ENCODE data around the gene HOXB2. TPM values are rescaled to one million over a fixed set of nuclear protein-coding genes. Genes with fewer than 3 reads are reported as not detected.

HOXB2 gene
- total and polyA plus RNA-seq, 7 experiments from 2014 or later: 3.4 to 46.9 (median 23.1) TPM

GRCh38 chr17:48565022-48565554, 20.2 kb upstream of the HOXB2 start:
- POLR2A ChIA-PET: interaction anchor here (2.3 kb wide), 1 partner anchor 10 kb away, joined by 7 read pairs; no protein-coding TSS in a partner anchor
- CTCF ChIA-PET: no interaction called here
- no peak for ATAC-seq
- Mint-ChIP-seq H3K4me1 (peaks cover 0 to 21% (median 11%) of the 10 kb centered on the region in 7 donors), H3K4me3 (peak overlapping the region in 5 of 10 donors; percentile 14 to 52 (median 33)), H3K9me3 (peaks cover 0 to 1% (median 0%) of the 10 kb centered on the region in 11 donors), H3K36me3 (peaks cover 0 to 16% (median 0%) of the 10 kb centered on the region in 5 donors), H3K27ac (no peak overlapping the region), H3K27me3 (peaks cover 9 to 36% (median 17%) of the 10 kb centered on the region in 5 donors)
- no peaks in the 10 kb centered on the region for H3K9me3 ChIP-seq (ENCODE audit: control insufficient read depth in 2 of 3, low read length in 3 of 3)
- no peak for DNase-seq
- H3K36me3 ChIP-seq (ENCODE audit: control insufficient read depth in 2 of 3, insufficient read depth in 3 of 3, low read length in 3 of 3): no peaks in the 10 kb centered on the region
- H3K4me3 ChIP-seq (ENCODE audit: low read length): no peak overlapping the region
- peaks cover 0 to 4% of the 10 kb centered on the region in 2 donors for H3K27me3 ChIP-seq (ENCODE audit: control insufficient read depth in 2 of 2, insufficient read depth in 2 of 2, low read length in 2 of 2)
- intact Hi-C loops (cut with micrococcal nuclease): no loop called here
- no peaks in the 10 kb centered on the region for H3K4me1 ChIP-seq (ENCODE audit: control insufficient read depth in 2 of 2, insufficient read depth in 2 of 2, low read length in 2 of 2)
- H3K27ac ChIP-seq (ENCODE audit: low read depth, low read length): no peak overlapping the region

DNA sequence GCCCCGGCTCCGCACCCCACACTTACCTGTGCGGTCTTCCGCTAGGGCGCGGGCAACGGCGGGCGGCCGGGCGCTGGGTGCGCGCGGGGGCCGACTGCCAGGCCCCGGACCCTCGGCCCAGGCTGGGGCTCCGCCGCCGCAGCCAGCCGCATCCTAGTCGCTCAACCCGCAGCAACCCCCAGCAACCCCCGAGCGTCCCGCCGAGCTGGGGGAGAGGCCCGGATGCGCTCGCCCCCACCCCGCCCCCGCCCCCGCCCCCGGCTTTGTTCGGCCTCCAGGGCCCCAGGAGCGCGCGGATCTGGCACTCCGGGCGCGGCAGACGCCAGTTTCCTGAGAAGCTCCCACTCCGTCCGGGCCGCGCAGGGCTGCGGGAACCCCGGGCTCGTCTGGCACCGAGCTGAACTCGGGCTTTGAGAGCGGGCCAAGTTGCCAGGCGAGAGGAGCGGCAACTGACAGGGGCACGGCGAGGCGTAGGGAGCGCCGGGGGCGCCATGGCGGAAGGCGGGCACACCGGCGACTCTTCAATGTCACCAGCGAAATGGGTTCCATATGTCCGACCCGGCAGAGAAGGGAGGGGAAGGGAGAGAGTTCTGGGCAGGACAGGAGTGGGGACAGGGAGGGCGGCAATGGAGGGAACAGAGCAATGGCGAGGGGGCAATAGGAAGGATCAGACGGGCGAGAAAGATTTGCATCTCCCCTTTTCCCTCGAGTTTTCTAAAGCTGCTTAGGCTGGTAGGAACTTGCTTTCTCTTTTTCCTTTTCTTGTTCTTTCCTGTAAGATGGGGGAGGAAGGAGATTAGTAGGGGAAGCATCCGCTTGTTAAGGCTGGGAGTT, 19.5 kb upstream of the HOXB2 start:
- Histone ChIP-seq H3K4me1 (ENCODE audit: control insufficient read depth in 2 of 2, insufficient read depth in 2 of 2, low read length in 2 of 2) (no peaks in the 10 kb centered on the region), H3K27me3 (ENCODE audit: control insufficient read depth in 2 of 2, insufficient read depth in 2 of 2, low read length in 2 of 2) (peaks cover 0 to 4% of the 10 kb centered on the region in 2 donors), H3K9me3 (ENCODE audit: control insufficient read depth in 2 of 3, low read length in 3 of 3) (no peaks in the 10 kb centered on the region), H3K4me3 (ENCODE audit: low read length) (no peak overlapping the region), H3K27ac (ENCODE audit: low read depth, low read length) (no peak overlapping the region), H3K36me3 (ENCODE audit: control insufficient read depth in 2 of 3, insufficient read depth in 3 of 3, low read length in 3 of 3) (no peaks in the 10 kb centered on the region)
- CTCF ChIA-PET: no interaction called here
- H3K4me3 Mint-ChIP-seq: peak overlapping the region in 6 of 10 donors; percentile 14 to 54 (median 42)
- POLR2A ChIA-PET: no interaction called here
- intact Hi-C loops (cut with micrococcal nuclease): no loop called here
- no peak overlapping the region for H3K27ac Mint-ChIP-seq
- peaks cover 9 to 34% (median 12%) of the 10 kb centered on the region in 5 donors for H3K27me3 Mint-ChIP-seq
- ATAC-seq: peak; percentile 14
- H3K4me1 Mint-ChIP-seq: peaks cover 0 to 21% (median 11%) of the 10 kb centered on the region in 7 donors
- peaks cover 0 to 1% (median 0%) of the 10 kb centered on the region in 11 donors for H3K9me3 Mint-ChIP-seq
- peaks cover 0 to 16% (median 0%) of the 10 kb centered on the region in 5 donors for H3K36me3 Mint-ChIP-seq
- DNase-seq: no peak

GRCh38 chr17:48563867-48564187, 18.9 kb upstream of the HOXB2 start:
- Mint-ChIP-seq H3K4me3 (peak overlapping the region in 6 of 10 donors; percentile 12 to 54 (median 48)), H3K36me3 (peaks cover 0 to 14% (median 0%) of the 10 kb centered on the region in 5 donors), H3K27ac (peak overlapping the region in 1 of 9 donors; percentile 37), H3K4me1 (peaks cover 0 to 16% (median 8%) of the 10 kb centered on the region in 7 donors), H3K27me3 (peaks cover 9 to 39% (median 12%) of the 10 kb centered on the region in 5 donors), H3K9me3 (peaks cover 0 to 1% (median 0%) of the 10 kb centered on the region in 11 donors)
- no peaks in the 10 kb centered on the region for H3K36me3 ChIP-seq (ENCODE audit: control insufficient read depth in 2 of 3, insufficient read depth in 3 of 3, low read length in 3 of 3)
- no peak for DNase-seq
- ChIA-PET POLR2A (interaction anchor here (1.1 kb wide), 1 partner anchor 17 kb away, joined by 3 read pairs; no protein-coding TSS in a partner anchor), CTCF (no interaction called here)
- no peaks in the 10 kb centered on the region for H3K9me3 ChIP-seq (ENCODE audit: control insufficient read depth in 2 of 3, low read length in 3 of 3)
- H3K27me3 ChIP-seq (ENCODE audit: control insufficient read depth in 2 of 2, insufficient read depth in 2 of 2, low read length in 2 of 2): peaks cover 0 to 1% of the 10 kb centered on the region in 2 donors
- intact Hi-C loops (cut with micrococcal nuclease): no loop called here
- ATAC-seq: no peak
- H3K27ac ChIP-seq (ENCODE audit: low read depth, low read length): no peak overlapping the region
- no peaks in the 10 kb centered on the region for H3K4me1 ChIP-seq (ENCODE audit: control insufficient read depth in 2 of 2, insufficient read depth in 2 of 2, low read length in 2 of 2)
- no peak overlapping the region for H3K4me3 ChIP-seq (ENCODE audit: low read length)

DNA sequence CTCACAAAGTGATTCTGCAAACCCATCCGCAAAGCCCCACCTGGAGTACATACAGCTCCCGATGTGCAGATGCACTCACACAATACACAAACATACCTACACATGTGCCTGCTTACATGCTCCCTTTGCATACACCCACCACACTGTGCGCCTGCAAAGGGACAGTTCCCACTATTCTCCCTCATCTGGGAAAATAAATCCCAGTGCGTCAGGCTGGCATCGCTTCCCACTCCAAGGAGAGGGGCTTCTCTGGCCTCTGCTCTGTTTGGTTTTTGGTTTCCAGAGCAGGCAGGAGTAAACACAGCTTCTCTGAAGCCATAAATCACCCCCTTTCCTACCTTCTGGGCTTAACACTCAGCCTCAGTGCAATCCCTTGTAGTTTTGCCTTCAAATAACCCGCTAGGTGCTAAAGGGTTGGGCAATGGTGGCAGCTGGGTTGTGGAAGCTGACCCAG, 18.5 kb upstream of the HOXB2 start:
- Histone ChIP-seq H3K4me1 (ENCODE audit: control insufficient read depth in 2 of 2, insufficient read depth in 2 of 2, low read length in 2 of 2) (no peaks in the 10 kb centered on the region), H3K27ac (ENCODE audit: low read depth, low read length) (no peak overlapping the region), H3K4me3 (ENCODE audit: low read length) (no peak overlapping the region), H3K27me3 (ENCODE audit: control insufficient read depth in 2 of 2, insufficient read depth in 2 of 2, low read length in 2 of 2) (no peaks in the 10 kb centered on the region), H3K9me3 (ENCODE audit: control insufficient read depth in 2 of 3, low read length in 3 of 3) (no peaks in the 10 kb centered on the region), H3K36me3 (ENCODE audit: control insufficient read depth in 2 of 3, insufficient read depth in 3 of 3, low read length in 3 of 3) (no peaks in the 10 kb centered on the region)
- peaks cover 0 to 13% (median 0%) of the 10 kb centered on the region in 5 donors for H3K36me3 Mint-ChIP-seq
- H3K4me3 Mint-ChIP-seq: peak overlapping the region in 5 of 10 donors; percentile 36 to 54 (median 48)
- H3K9me3 Mint-ChIP-seq: peaks cover 0 to 1% (median 0%) of the 10 kb centered on the region in 11 donors
- DNase-seq (no peak), ATAC-seq (no peak)
- H3K4me1 Mint-ChIP-seq: peaks cover 0 to 15% (median 3%) of the 10 kb centered on the region in 7 donors
- POLR2A ChIA-PET: interaction anchor here (1.1 kb wide), 1 partner anchor 16 kb away, joined by 3 read pairs; no protein-coding TSS in a partner anchor
- CTCF ChIA-PET: no interaction called here
- peak overlapping the region in 1 of 9 donors; percentile 37 for H3K27ac Mint-ChIP-seq
- peaks cover 9 to 44% (median 14%) of the 10 kb centered on the region in 5 donors for H3K27me3 Mint-ChIP-seq
- intact Hi-C loops (cut with micrococcal nuclease): no loop called here

DNA sequence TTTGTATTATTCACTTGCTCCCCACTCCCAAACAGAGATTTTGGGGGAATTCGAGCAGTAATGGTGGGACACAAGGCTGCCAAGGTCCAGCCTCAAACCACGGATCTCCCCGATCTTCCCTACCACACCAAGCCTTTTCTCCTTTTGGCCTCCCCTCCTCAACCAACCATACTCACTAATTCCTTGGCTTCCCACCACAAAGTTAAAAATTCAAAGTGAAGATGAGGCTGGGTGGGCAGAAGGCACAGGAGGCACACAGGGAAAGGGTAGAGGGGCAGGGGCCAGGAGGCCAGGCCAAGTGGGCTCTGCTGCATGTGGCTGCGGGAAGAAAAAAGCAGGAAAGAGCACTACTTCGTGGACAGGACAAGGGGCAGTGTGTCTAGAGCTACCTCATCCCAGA, 18.0 kb upstream of the HOXB2 start:
- Histone ChIP-seq H3K4me1 (ENCODE audit: control insufficient read depth in 2 of 2, insufficient read depth in 2 of 2, low read length in 2 of 2) (no peaks in the 10 kb centered on the region), H3K27ac (ENCODE audit: low read depth, low read length) (no peak overlapping the region), H3K27me3 (ENCODE audit: control insufficient read depth in 2 of 2, insufficient read depth in 2 of 2, low read length in 2 of 2) (no peaks in the 10 kb centered on the region), H3K36me3 (ENCODE audit: control insufficient read depth in 2 of 3, insufficient read depth in 3 of 3, low read length in 3 of 3) (no peaks in the 10 kb centered on the region), H3K4me3 (ENCODE audit: low read length) (no peak overlapping the region), H3K9me3 (ENCODE audit: control insufficient read depth in 2 of 3, low read length in 3 of 3) (no peaks in the 10 kb centered on the region)
- no peak for DNase-seq
- H3K36me3 Mint-ChIP-seq: peaks cover 0 to 10% (median 0%) of the 10 kb centered on the region in 5 donors
- intact Hi-C loops (cut with micrococcal nuclease): no loop called here
- ATAC-seq: no peak
- H3K27ac Mint-ChIP-seq: no peak overlapping the region
- ChIA-PET POLR2A (interaction anchor here (1.1 kb wide), 1 partner anchor 16 kb away, joined by 3 read pairs; no protein-coding TSS in a partner anchor), CTCF (no interaction called here)
- peaks cover 0 to 1% (median 0%) of the 10 kb centered on the region in 11 donors for H3K9me3 Mint-ChIP-seq
- no peak overlapping the region for H3K4me3 Mint-ChIP-seq
- peaks cover 9 to 48% (median 17%) of the 10 kb centered on the region in 5 donors for H3K27me3 Mint-ChIP-seq
- peaks cover 0 to 15% (median 0%) of the 10 kb centered on the region in 7 donors for H3K4me1 Mint-ChIP-seq

GRCh38 chr17:48561884-48562810, 17.2 kb upstream of the HOXB2 start:
- Mint-ChIP-seq H3K4me1 (peaks cover 0 to 15% (median 0%) of the 10 kb centered on the region in 7 donors), H3K4me3 (peak overlapping the region in 1 of 10 donors; percentile 54), H3K27me3 (peaks cover 9 to 52% (median 18%) of the 10 kb centered on the region in 5 donors), H3K9me3 (peaks cover 0 to 1% (median 0%) of the 10 kb centered on the region in 11 donors), H3K27ac (no peak overlapping the region), H3K36me3 (peaks cover 0 to 10% (median 0%) of the 10 kb centered on the region in 5 donors)
- Histone ChIP-seq H3K36me3 (ENCODE audit: control insufficient read depth in 2 of 3, insufficient read depth in 3 of 3, low read length in 3 of 3) (no peaks in the 10 kb centered on the region), H3K27ac (ENCODE audit: low read depth, low read length) (no peak overlapping the region), H3K9me3 (ENCODE audit: control insufficient read depth in 2 of 3, low read length in 3 of 3) (no peaks in the 10 kb centered on the region), H3K27me3 (ENCODE audit: control insufficient read depth in 2 of 2, insufficient read depth in 2 of 2, low read length in 2 of 2) (no peaks in the 10 kb centered on the region), H3K4me1 (ENCODE audit: control insufficient read depth in 2 of 2, insufficient read depth in 2 of 2, low read length in 2 of 2) (no peaks in the 10 kb centered on the region), H3K4me3 (ENCODE audit: low read length) (no peak overlapping the region)
- CTCF ChIA-PET: interaction anchor here (0.5 kb wide), 1 partner anchor 18 kb away, joined by 3 read pairs; no protein-coding TSS in a partner anchor
- DNase-seq (no peak), ATAC-seq (peak; percentile 61)
- POLR2A ChIA-PET: interaction anchor here (1.0 kb wide), 1 partner anchor 16 kb away, joined by 3 read pairs; no protein-coding TSS in a partner anchor
- intact Hi-C loops (cut with micrococcal nuclease): no loop called here
